GM19099 (cell line): Measurements from ENCODE around the gene COL27A1.

Experiments used
- POLR2A ChIP-seq: IDR thresholded peaks from 3 replicates; pipeline ENCODE4 v1.6.1; 2011; ENCODE audit warnings: low read depth; ENCODE audit not compliant: insufficient read length; ENCODE audit errors: extremely low read depth

COL27A1 gene

GRCh38 chr9:114193090-114193489 lies 37.8 kb downstream of the COL27A1 start:
- no peak for TF ChIP-seq POLR2A

- no peak for TF ChIP-seq POLR2A
Measured at GRCh38 chr9:114196117-114196516, 40.8 kb downstream of the COL27A1 start.

DNA sequence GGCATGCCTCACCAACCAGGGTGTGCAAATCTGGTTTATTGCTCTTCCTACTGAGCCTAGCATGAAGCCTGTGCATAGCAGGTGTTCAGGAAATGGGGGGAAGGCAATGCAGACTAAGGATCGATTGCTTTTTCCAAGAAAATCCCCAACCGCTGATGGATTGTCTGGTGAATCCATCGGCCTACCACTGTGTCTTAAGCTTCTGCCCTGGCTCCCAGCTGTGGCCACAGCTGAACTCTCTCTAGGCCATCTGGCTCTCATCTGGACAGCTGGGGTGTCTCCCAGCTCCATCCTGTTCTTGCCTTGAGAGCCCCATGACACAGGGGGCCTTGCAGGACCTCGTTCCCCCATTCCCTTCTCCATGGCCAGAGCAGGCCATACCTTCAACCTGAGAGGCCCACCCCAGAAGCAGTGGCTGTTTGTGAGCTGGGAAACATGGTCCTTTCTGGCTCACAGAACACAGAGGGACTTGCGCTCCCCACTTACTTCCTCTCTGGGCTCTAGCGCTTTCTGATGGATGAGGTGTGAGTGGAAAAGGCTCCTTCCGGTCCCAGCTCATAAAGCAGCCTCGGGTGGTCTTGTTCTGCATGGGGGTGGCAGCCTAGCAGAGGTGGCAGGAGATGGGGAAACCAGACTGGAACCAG lies 41.8 kb downstream of the COL27A1 start:
- TF ChIP-seq POLR2A: no peak

- TF ChIP-seq POLR2A: no peak
Measured at GRCh38 chr9:114198249-114199040, 43.1 kb downstream of the COL27A1 start.

GRCh38 chr9:114200721-114201300 lies 45.5 kb downstream of the COL27A1 start:
- no peak for TF ChIP-seq POLR2A

GRCh38 chr9:114202396-114202795 lies 47.1 kb downstream of the COL27A1 start:
- no peak for TF ChIP-seq POLR2A

DNA sequence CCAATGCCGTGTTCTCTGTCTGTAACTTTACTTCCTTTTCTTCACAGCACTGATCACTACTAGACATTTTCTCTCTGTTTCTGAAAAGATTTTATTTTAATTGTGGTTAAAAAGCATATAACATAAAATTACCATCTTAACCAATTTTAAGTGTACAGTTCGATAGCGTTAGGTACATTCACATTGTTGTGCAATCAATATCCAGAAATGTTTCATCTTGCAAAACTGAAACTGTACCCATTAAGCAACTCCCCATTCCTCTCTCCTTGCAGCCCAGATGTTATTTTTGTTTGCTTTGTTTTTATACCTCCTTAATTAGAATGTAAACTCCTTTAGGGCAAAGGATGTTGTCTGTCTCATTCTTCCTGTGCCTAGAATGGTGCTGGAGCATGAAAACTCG lies 47.5 kb downstream of the COL27A1 start:
- TF ChIP-seq POLR2A: no peak

GRCh38 chr9:114203410-114204140 lies 48.2 kb downstream of the COL27A1 start:
- no peak for TF ChIP-seq POLR2A

DNA sequence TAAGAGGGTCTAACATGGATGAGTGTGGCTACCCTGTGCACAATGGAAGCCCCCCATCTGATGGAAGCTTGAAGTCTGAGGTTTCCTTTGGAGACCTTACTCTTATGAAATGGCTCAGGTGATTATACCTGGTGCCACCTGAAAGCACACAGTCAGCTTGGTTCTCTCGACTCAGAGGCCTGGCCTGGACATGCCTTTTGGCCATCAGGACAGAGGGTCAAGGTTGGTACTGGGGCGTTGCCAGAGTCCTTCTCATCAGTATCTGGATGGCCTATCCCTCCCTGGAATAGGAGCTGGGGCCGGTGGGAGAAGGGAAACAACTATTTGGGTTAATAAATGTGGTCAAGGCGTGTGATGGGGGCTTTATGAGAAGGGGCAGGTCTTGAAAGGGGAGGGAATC lies 48.9 kb downstream of the COL27A1 start:
- no peak for TF ChIP-seq POLR2A

GRCh38 chr9:114205171-114206015 lies 50.1 kb downstream of the COL27A1 start:
- TF ChIP-seq POLR2A: no peak

DNA sequence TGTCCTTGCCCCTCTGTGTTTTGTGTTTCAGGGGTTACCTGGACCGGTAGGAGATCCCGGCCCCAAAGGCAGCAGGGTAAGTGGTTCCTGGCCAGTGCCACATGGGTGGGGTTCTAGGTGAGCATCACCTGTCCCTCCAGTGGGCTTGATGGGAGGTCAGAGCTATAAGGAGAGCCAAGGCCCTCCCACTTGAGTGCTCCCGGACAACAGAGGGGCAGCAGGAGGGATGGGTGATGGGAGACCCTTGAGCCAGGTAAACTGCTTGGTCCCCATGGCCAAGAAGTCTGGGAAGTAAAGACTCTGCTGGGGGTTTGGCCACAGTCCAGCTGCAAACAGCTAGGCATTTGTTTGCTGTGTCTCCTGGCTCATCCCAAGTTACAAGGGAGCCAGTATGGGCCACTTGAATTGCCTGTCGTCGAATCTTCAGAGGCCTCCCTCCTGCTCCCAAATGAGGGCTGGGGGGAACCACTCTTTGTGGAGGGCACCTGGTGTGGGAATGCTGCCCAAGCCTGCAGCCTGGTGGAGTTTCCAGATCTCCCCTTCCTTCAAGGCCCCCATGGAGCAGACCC lies 51.0 kb downstream of the COL27A1 start:
- no peak for TF ChIP-seq POLR2A

DNA sequence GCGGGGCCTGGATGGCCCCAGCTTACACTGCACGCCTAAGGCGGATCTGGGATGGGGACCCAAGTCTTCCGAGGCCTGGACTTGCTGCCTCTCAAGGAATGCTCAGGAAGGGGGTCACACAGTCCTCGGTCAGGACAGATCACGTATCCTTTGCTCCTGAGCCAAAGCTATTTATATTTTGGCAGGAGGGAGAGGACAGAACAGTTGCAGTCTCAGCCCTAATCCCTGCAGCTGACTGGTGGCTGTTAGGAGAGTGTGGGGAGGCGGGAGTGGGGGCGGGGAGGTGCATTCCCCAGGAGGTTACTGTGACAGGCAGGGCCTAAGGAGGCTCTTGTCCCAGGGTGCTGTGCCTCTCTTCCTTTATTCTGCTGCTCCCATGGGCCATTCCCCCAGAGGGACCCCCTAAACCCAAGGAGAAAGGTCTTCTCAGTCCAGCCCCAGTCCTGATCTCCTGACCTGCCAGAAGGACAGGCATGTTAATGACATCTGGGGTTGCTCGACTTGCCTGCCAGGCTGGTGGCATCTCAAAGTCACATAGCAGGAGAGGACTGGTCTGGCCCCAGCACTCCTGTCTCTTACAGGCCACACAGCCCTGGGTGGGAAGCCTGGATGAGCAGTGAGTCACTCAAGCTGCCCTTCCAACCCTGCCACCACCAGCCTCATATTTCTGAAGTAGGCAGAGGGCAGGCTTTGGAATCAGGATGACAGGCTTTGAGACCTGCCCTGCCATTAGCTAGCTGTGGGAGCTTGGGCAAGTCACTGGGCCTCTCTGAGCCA lies 51.9 kb downstream of the COL27A1 start:
- TF ChIP-seq POLR2A: no peak

DNA sequence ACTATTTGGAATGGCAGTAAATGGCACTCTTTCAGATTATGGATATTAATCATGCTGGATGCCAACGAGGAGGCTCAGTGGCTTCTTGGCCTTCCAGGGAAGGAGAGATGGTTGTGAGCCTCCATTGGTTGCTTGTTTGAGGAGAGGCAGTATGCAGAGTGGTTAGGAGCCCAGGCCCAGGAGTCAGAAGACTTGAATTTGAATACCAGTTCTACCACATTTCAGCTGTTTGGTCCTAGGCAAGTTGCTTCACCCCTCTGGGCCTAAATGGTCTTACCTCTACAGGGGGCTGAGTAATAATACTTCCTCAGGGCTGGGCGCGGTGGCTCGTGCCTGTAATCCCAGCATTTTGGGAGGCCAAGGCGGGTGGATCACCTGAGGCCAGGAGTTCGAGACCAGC lies 52.5 kb downstream of the COL27A1 start:
- no peak for TF ChIP-seq POLR2A
